ACHN (cell line): ENCODE data around the gene ANGPTL3.

Experiments used
- DNase-seq: peaks from one replicate; pipeline ENCODE4 v3.0.0-alpha.2; 2015
- in situ Hi-C: cut with HindIII; loops from 2 replicates; pipeline ENCODE4 v1.10.0; 2017; ENCODE audit warnings: low sequenced_read_pairs, low pct_ligation_motif_present, low pct_unique_long_range_greater_than_20kb

ANGPTL3 gene

DNA sequence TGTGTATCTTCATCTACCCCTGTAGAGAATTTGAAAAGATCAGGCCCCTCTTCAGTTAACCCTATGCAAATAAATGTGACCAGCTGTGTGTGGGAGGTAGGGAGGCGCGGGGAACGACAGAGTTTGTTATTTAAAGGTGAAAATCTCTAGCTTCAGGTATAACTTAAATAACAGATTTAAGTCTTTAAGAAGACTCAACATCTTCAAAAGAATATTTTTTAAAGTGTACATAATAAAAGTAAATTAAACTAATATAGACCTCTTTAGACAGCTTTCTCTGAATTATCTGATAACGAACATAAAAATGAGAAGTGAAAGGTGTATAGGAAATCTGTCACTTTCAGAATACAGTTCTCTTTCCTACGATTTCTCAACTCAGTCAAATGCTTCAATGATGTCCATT, 16.0 kb downstream of the ANGPTL3 start:
- in situ Hi-C loops, result no loop called here
- DNase-seq, result no peak

DNA sequence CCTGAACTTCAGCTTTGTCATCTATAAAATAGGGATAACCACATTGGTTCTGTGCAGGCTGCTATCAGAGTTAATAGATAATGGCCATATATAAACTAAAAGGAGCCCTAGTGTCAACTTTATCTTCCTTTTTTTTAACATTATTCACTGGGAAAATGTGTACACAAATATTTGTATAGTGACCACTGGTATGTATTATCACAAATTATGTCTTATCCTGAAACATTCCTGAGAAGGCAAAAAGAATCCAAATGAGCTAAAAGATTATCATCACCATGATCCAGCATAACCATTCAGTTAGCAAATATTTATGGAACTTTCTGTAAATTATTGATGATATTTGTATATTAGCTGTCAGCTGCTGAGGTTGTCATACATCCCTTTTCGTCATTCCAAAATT, 16.6 kb downstream of the ANGPTL3 start:
- no peak for DNase-seq
- in situ Hi-C loops, result no loop called here

DNA sequence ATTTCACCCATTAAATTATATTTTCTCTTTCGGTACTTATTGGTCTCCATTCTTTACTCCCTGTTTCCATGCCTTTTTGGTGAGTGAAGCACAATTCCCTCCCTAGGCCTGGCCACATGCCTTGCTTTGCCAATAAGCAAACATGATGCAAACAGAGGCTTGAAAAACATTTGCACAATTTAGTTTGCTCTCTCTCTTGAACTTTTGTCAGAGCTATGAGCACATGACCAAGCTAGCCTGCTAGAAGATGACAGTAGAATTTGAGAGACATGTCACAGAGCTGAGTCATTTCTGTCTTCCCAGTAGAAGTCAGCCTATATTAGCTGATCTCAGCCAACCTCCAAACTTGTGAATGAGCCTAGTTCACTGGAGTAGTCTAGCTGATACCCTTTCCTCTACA, 24.6 kb downstream of the ANGPTL3 start:
- DNase-seq, result peak; percentile 63
- in situ Hi-C loops, result no loop called here

DNA sequence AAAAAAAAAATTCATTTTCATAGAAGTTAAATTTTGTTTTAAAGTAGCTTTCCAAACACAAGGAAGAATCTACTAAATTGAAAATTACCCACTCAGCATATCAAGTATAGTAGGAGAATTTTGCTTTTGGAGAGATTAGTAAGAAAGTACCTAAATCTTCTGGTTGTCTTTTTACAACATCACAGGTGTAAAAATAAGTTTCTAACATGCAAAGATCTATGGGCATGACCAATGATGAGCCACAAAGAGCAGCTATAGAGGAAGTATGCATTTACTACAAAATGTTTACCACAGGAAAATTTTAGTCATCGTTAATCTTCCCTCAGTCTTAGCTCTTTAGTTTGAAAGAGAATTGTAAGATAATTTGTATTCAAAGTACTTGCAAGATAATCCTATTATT, 28.1 kb downstream of the ANGPTL3 start:
- no peak for DNase-seq
- in situ Hi-C loops, result no loop called here

DNA sequence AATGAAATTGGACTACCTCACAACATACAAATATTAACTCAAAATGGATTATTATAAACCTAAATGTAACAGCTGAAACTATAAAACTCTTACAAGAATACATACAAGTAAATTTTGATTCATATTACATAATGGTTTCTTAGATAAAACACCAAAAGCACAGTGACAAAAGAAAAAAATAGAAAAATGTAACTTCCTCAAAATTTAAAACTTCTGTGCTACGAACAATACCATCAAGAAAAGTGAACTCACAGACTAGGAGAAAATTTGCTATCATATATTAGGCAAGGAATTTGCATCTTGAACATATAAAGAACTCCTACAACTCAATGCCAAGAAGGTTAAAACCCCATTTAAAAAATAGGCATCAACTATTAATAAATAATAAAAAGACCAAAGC, 31.2 kb downstream of the ANGPTL3 start:
- DNase-seq, result no peak
- in situ Hi-C loops, result no loop called here

DNA sequence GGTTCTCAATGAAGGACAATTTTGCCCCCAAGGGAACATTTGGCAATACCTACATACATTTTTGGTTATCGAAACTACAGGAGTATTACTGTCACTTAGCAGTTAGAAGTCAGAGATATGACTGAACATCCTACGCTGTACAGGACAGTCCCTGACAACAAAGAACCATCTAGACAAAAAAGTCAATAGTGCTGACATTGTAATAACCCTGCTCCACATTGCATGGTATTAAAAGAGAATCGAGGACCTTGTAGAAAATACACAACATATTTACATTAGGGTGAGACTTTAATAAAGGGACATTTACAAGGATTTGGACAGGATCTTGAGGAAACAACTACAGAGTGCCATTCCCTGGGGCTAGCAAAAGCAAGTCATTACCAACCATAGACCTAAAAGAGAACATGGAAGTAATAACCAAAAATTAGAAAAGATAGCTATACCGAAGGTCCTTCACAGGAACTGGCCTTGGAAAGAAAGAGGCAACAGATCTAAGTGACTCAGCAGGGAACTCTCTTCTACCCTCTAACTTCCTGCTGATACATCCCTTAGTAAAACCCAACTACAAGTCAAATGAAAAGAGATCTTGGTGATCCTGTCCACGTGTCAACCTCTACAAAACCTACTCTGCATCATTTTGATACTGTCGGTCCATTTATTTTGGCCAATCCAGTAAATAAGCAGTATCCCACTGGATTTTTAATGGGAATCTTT, 40.2 kb downstream of the ANGPTL3 start:
- DNase-seq, result no peak
- in situ Hi-C loops, result no loop called here

DNA sequence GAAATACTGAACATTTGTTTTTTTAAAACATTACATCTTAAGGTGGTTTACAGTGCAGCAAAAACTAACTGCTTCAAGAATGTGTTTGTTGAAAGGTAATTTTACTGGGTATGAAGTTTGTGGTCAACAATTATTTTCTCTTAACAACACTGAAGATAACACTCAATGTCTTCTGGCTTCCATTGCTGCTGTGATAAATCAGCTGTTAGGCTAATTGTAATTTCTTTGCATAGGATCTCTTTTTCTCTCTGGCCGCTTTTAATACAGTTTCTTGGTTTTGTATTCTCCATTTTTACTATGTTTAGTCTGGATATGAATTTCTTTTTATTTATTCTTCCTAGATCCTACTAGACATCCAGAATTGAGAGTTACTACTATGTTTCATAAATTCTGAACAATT, 46.0 kb downstream of the ANGPTL3 start:
- DNase-seq, result no peak
- in situ Hi-C loops, result no loop called here

DNA sequence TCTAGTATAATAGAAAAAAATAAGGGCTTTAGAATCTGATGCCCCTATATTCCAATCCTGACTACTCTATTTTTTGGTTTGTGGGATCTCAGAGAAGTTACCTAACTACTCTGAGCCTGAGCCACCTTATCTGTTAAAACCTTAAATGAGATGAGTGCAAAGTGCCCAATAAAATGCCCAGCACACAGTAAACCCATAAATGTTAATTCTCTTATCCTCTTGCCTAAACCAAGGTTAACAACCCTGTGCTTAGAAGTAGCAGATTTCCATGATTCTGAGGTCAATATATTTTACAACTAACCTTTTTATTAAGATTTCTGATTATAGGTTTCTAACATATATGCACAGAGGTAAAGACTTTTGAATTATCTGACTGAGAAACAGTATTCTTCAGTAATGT, 55.1 kb downstream of the ANGPTL3 start:
- no peak for DNase-seq
- in situ Hi-C loops, result no loop called here

DNA sequence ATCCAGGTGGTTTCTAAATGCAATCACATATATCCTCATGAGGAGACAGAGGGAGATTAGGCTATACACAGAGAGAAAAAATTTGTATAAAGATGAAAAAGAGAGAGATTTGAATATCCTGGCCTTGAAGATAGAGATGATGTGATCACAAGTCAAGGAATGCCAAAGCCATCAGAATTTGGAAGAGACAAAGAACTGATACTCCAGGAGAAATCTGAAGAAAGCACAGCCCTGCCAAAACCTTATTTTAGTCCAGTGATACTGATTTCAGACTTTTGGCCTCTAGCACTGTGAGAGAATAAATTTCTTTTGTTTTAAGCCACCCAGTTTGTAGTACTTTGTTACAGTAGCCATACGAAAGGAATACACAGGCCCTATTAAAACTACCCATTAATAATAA, 57.4 kb downstream of the ANGPTL3 start:
- no peak for DNase-seq
- in situ Hi-C loops, result no loop called here
